HG02623 (cell line): ENCODE measurements around the gene MYO16.
"Not testable (repeated sequence)": the region's sequence is repeated elsewhere in the genome, so short reads cannot be mapped to it uniquely, and the experiment has no call there.

Source experiments
- ATAC-seq: cut with Tn5 transposase; IDR thresholded peaks from one replicate; pipeline ENCODE4 v1.9.1; 2021; ENCODE audit warnings: moderate library complexity; ENCODE audit not compliant: unreplicated experiment

The MYO16 gene

GRCh38 chr13:108967371-108967770 is 338.0 kb downstream of the MYO16 start:
- no peak for ATAC-seq

- ATAC-seq = no peak
Measured at GRCh38 chr13:108968566-108968965, 339.2 kb downstream of the MYO16 start.

- no peak for ATAC-seq
Measured at GRCh38 chr13:108974686-108975085, 345.3 kb downstream of the MYO16 start.

- ATAC-seq = no peak
Measured at GRCh38 chr13:108980237-108980636, 350.8 kb downstream of the MYO16 start.

GRCh38 chr13:108981407-108981806 is 352.0 kb downstream of the MYO16 start:
- no peak for ATAC-seq

- no peak for ATAC-seq
Measured at GRCh38 chr13:108983273-108983672, 353.9 kb downstream of the MYO16 start.

- ATAC-seq = no peak
Measured at GRCh38 chr13:108984251-108984920, 355.0 kb downstream of the MYO16 start.

- ATAC-seq = no peak
Measured at GRCh38 chr13:108985166-108985565, 355.8 kb downstream of the MYO16 start.

- no peak for ATAC-seq
Measured at GRCh38 chr13:108987517-108987916, 358.1 kb downstream of the MYO16 start.

GRCh38 chr13:108987944-108988343 is 358.5 kb downstream of the MYO16 start:
- ATAC-seq = no peak

GRCh38 chr13:108991416-108991815 is 362.0 kb downstream of the MYO16 start:
- ATAC-seq = not testable (repeated sequence)

- no peak for ATAC-seq
Measured at GRCh38 chr13:108993346-108993745, 363.9 kb downstream of the MYO16 start.

- ATAC-seq = no peak
Measured at GRCh38 chr13:108996430-108996829, 367.0 kb downstream of the MYO16 start.

- no peak for ATAC-seq
Measured at GRCh38 chr13:109000207-109000606, 370.8 kb downstream of the MYO16 start.

GRCh38 chr13:109002934-109003333 is 373.5 kb downstream of the MYO16 start:
- no peak for ATAC-seq

GRCh38 chr13:109007946-109008345 is 378.5 kb downstream of the MYO16 start:
- no peak for ATAC-seq

- no peak for ATAC-seq
Measured at GRCh38 chr13:109009756-109010155, 380.3 kb downstream of the MYO16 start.

GRCh38 chr13:109010912-109011311 is 381.5 kb downstream of the MYO16 start:
- no peak for ATAC-seq

- ATAC-seq = no peak
Measured at GRCh38 chr13:109012115-109012514, 382.7 kb downstream of the MYO16 start.

GRCh38 chr13:109021558-109021957 is 392.1 kb downstream of the MYO16 start:
- ATAC-seq = no peak

GRCh38 chr13:109024611-109025010 is 395.2 kb downstream of the MYO16 start:
- ATAC-seq = no peak

GRCh38 chr13:109026266-109026665 is 396.9 kb downstream of the MYO16 start:
- no peak for ATAC-seq

GRCh38 chr13:109028624-109029023 is 399.2 kb downstream of the MYO16 start:
- ATAC-seq = no peak
